PC-9 (cell line): ENCODE measurements around the gene STARD13.
"Not testable (repeated sequence)": the region's sequence is repeated elsewhere in the genome, so short reads cannot be mapped to it uniquely, and the experiment has no call there.

ENCODE experiments used
- CTCF ChIP-seq: fragments of 200-600 bp; sonication (generic); conservative IDR thresholded peaks from 2 replicates; pipeline ENCODE4 v1.6.1; 2017; ENCODE audit warnings: mixed run types, antibody characterized with exemption, mild to moderate bottlenecking, moderate library complexity
- EZH2 ChIP-seq: fragments of 200-600 bp; sonication (generic); IDR thresholded peaks from 2 replicates; pipeline ENCODE4 v1.8.0; 2017; ENCODE audit warnings: antibody characterized with exemption, low read depth

DNA sequence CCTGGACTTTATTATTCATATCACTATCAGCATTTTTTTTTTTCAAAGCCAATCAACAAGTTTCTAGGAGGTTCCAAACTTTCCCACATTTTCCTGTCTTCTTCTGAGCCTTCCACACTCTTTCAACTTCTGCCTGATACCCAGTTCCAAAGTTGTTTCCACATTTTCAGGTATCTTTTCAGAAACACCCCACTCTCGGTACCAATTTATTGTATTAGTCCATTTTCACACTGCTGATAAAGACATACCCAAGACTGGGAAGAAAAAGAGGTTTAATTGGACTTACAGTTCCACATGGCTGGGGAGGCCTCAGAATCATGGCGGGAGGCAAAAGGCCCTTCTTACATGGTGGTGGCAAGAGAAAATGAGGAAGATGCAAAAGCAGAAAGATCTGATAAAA is 122.8 kb downstream of the STARD13 start:
- not testable (repeated sequence) for TF ChIP-seq CTCF, EZH2
